B cell (primary cell): ENCODE measurements around the gene VPS51. TPM values are rescaled to one million over a fixed set of nuclear protein-coding genes. Genes with fewer than 3 reads are reported as not detected.

ENCODE experiments used
- ATAC-seq: fragments of 200-7000 bp; cut with Tn5 transposase; one replicate; pipeline ENCODE4 v1.10.0; 2021; ENCODE audit warnings: low read depth, mild to moderate bottlenecking, moderate number of reproducible peaks, moderate library complexity
- CTCF ChIA-PET: fragments of 350-600 bp; sonication (Branson Sonifier 250); formaldehyde crosslinking; loops from one replicate; lab custom pipeline; 2021; ENCODE audit warnings: antibody characterized with exemption, inconsistent platforms; lab: Charles Lee
- POLR2A ChIA-PET: fragments of 350-600 bp; sonication (Branson Sonifier 250); formaldehyde crosslinking; loops from one replicate; lab custom pipeline; 2021; ENCODE audit warnings: antibody characterized with exemption; lab: Charles Lee
- DNase-seq: peaks from one replicate; pipeline ENCODE4 v3.0.0; 2013
- H2AFZ ChIP-seq: 2 replicates; pipeline ENCODE4 v1.6.1; 2012; ENCODE audit warnings: mild to moderate bottlenecking, low read depth, low read length; ENCODE audit not compliant: insufficient read depth, poor library complexity, severe bottlenecking
- H3K27ac ChIP-seq, 2 donors: 1 replicate in 1 of 2; 2 replicates in 1 of 2; pipeline ENCODE4 v1.5.1; 2012 to 2013; ENCODE audit warnings: low read length in 2 of 2, mild to moderate bottlenecking in 2 of 2, moderate library complexity in 1 of 2
- H3K27me3 ChIP-seq, 4 experiments: fragments of 200-600 bp in 1 of 4; sonication (generic) in 1 of 4; replicated peaks in 1 of 4; 1 replicate in 2 of 4; 2 replicates in 2 of 4; pipeline versions ENCODE4 v1.6.1 to v1.7.0; 2013 to 2016; ENCODE audit warnings: low read length in 3 of 4, mild to moderate bottlenecking in 2 of 4, mixed read lengths in 1 of 4, moderate library complexity in 1 of 4; ENCODE audit not compliant: insufficient read depth in 4 of 4, control insufficient read depth in 3 of 4; ENCODE audit errors: control extremely low read depth in 1 of 4
- H3K36me3 ChIP-seq, 2 experiments: replicated peaks in 1 of 2; 1 replicate in 1 of 2; 2 replicates in 1 of 2; pipeline versions ENCODE4 v1.6.1 to v1.7.1; 2013; ENCODE audit warnings: low read length in 1 of 2; ENCODE audit not compliant: insufficient read depth in 2 of 2, control insufficient read depth in 1 of 2; ENCODE audit errors: control extremely low read depth in 1 of 2, extremely low read depth in 1 of 2
- H3K4me1 ChIP-seq, 2 donors: fragments of 200-600 bp in 1 of 2; sonication (generic) in 1 of 2; 1 replicate in 1 of 2; 2 replicates in 1 of 2; pipeline versions ENCODE4 v1.5.1 to v1.6.1; 2013 to 2017; ENCODE audit warnings: low read length in 2 of 2; ENCODE audit not compliant: control insufficient read depth in 2 of 2, insufficient read depth in 2 of 2
- H3K4me2 ChIP-seq: replicated peaks from 2 replicates; pipeline ENCODE3; 2012; ENCODE audit warnings: mild to moderate bottlenecking, low read depth, low read length; ENCODE audit not compliant: poor library complexity, severe bottlenecking
- H3K4me3 ChIP-seq, 5 experiments: fragments of 200-600 bp in 1 of 5; sonication (generic) in 1 of 5; 1 replicate in 3 of 5; 2 replicates in 2 of 5; pipeline versions ENCODE4 v1.5.1 to v1.7.0; 2011 to 2016; ENCODE audit warnings: low read length in 4 of 5, mild to moderate bottlenecking in 4 of 5, low read depth in 2 of 5, control low read depth in 1 of 5, moderate library complexity in 1 of 5; ENCODE audit not compliant: insufficient read depth in 1 of 5; ENCODE audit errors: control extremely low read depth in 1 of 5, extremely low read depth in 1 of 5
- H3K79me2 ChIP-seq: fragments of 200-600 bp; sonication (generic); one replicate; pipeline ENCODE4 v1.6.0; 2016; ENCODE audit warnings: low read length; ENCODE audit not compliant: control insufficient read depth, insufficient read depth
- H3K9ac ChIP-seq: fragments of 200-600 bp; sonication (generic); 2 replicates; pipeline ENCODE4 v1.6.1; 2017; ENCODE audit warnings: mild to moderate bottlenecking, low read length, moderate library complexity
- H3K9me3 ChIP-seq, 3 donors: one replicate each; pipeline versions ENCODE4 v1.6.1 to v1.7.1; 2013; ENCODE audit warnings: low read length in 2 of 3; ENCODE audit not compliant: control insufficient read depth in 2 of 3, insufficient read depth in 1 of 3; ENCODE audit errors: control extremely low read depth in 1 of 3
- H4K20me1 ChIP-seq: 2 replicates; pipeline ENCODE4 v1.6.0; 2012; ENCODE audit warnings: mild to moderate bottlenecking, low read length; ENCODE audit not compliant: insufficient read depth, control insufficient read depth, poor library complexity, severe bottlenecking
- H3K27ac Mint-ChIP-seq: one replicate; pipeline ENCODE4 v1.8.0; 2021; ENCODE audit warnings: mixed read lengths
- H3K27me3 Mint-ChIP-seq: one replicate; pipeline ENCODE4 v1.8.0; 2021; ENCODE audit warnings: mixed read lengths
- H3K4me1 Mint-ChIP-seq: one replicate; pipeline ENCODE4 v1.8.0; 2021; ENCODE audit warnings: mixed read lengths
- H3K4me3 Mint-ChIP-seq: one replicate; pipeline ENCODE4 v1.8.0; 2021; ENCODE audit warnings: mixed read lengths
- H3K9me3 Mint-ChIP-seq: one replicate; pipeline ENCODE4 v1.8.0; 2022; ENCODE audit warnings: mixed read lengths; ENCODE audit not compliant: insufficient read depth
- EZH2 ChIP-seq: IDR thresholded peaks from 2 replicates; pipeline ENCODE4 v1.6.1; 2012; ENCODE audit warnings: borderline replicate concordance, low read depth, mild to moderate bottlenecking, moderate library complexity, low read length; ENCODE audit not compliant: insufficient read depth, poor library complexity, severe bottlenecking
- WGBS: methylation state at CpG from one replicate; pipeline ENCODE4 v1.1.5; 2013; ENCODE audit warnings: missing lambda C conversion rate; ENCODE audit not compliant: insufficient coverage; 5-methylcytosine and 5-hydroxymethylcytosine counted together
- intact Hi-C: fragments of 100-400 bp; cut with micrococcal nuclease; formaldehyde crosslinking; loops from one replicate; pipeline ENCODE4 v1.10.0; 2022
- polyA plus RNA-seq: library from polyadenylated mRNA; depleted of rRNA; stranded (reverse); fragments of >200 nt; gene quantifications from 2 replicates; pipeline ENCODE4 v1.2.3, GENCODE V29; 2012
- total RNA-seq, 2 donors: library from RNA; stranded (reverse); fragments of 120-200 nt in 1 of 2; gene quantifications; 1 replicate in 1 of 2; 2 replicates in 1 of 2; pipeline versions ENCODE4 v1.2.3 to v1.2.4, GENCODE V29; 2013 to 2022
- TF ChIP-seq, protein P1 (sequence below): fragments of 200-600 bp; IDR thresholded peaks from one replicate; pipeline ENCODE4 v1.8.0; 2022; ENCODE audit warnings: antibody characterized with exemption, mild to moderate bottlenecking

VPS51 gene
- total and polyA plus RNA-seq, 2 donors (not counting 1 experiment from before 2014, with no cell fraction given), result 206 to 223 TPM

DNA sequence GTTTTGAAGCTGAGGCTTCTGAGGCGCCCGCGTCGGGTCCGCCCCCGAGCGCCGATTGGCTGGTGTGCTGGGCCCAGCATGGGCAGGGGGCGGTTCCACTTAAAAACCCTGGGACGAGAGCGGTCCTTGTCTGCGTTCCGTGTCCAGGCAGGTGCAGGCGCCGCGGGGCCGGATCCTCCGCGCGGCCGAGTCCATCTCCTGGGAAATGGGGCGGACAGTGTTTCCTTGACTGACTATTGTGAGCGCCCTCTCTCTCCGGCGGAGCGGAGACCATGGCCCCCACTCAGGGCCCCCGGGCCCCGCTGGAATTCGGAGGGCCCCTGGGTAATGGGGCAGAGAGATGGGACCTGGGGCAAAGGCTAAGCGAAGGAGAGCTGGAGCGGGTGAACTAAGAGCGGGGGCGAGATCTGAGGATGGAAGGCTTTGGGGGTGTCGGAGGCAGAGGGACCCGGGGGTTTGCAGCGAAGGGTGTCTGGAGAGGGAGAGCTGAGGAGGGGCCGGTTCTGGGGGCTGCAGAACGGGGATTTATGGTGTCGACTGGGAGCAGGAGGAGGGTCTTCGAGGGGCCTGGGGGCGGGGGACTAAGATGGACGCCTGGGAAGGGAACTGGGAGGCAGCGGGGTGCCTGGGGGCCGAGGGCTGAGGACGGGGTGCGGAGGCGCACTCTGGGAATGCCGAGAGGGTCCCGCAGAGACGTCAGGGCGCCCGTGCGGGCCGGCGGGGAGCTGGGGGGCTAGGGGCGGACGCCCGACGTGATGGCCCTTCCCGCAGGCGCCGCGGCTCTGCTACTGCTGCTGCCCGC is 15.9 kb downstream of the VPS51 start, which contains the start of gene TM7SF2:
Gene TM7SF2 (plus strand): TSS at position 129 of the 802 bp plus-strand sequence. CDS start 144 bp downstream, at position 273.
- POLR2A ChIA-PET, result interaction anchor here (0.6 to 3.6 kb wide), 12 partner anchors 10 to 396 kb away, joined by 3 to 27 read pairs (median 7); partner anchors contain the start of genes ARL2, CAPN1, DPF2 and FAU
- H3K27me3 Mint-ChIP-seq, result no peaks in the 10 kb centered on the region
- Histone ChIP-seq H3K9ac (peak within 1 kb of the TSS; percentile 80), H3K36me3 (peaks cover 0 to 35% of the 10 kb centered on the region in 2 experiments), H3K27me3 (no peaks in the 10 kb centered on the region), H4K20me1 (peaks cover 46% of the 10 kb centered on the region), H3K79me2 (peaks cover 50% of the 10 kb centered on the region), H3K4me2 (peak within 1 kb of the TSS; percentile 99), H3K9me3 (no peaks in the 10 kb centered on the region), H3K4me1 (peaks cover 29 to 52% of the 10 kb centered on the region in 2 donors), H2AFZ (peak within 1 kb of the TSS; percentile 64), H3K27ac (peak within 1 kb of the TSS; percentile 44 to 54), H3K4me3 (peak within 1 kb of the TSS; percentile 16 to 92 (median 68))
- H3K4me1 Mint-ChIP-seq, result peaks cover 52% of the 10 kb centered on the region
- no peaks in the 10 kb centered on the region for H3K9me3 Mint-ChIP-seq
- CTCF ChIA-PET, result interaction anchor here (0.5 to 7.7 kb wide), 27 partner anchors 8 to 340 kb away, joined by 3 to 118 read pairs (median 4); partner anchors contain the start of genes ARL2, CAPN1, CDCA5 and FAU
- peak within 1 kb of the TSS; percentile 89 for H3K4me3 Mint-ChIP-seq
- under 1% methylated on average over 62 of the region's 64 CpGs for WGBS
- intact Hi-C loops, result loop anchor here (1.0 to 10.0 kb wide), 8 partner anchors 16 to 503 kb away; partner anchors contain the start of genes ATG2A, CDC42BPG, CDC42EP2 and MAP3K11
- ATAC-seq, result peak; percentile 81
- peak; percentile 94 for DNase-seq
- peak within 1 kb of the TSS; percentile 84 for H3K27ac Mint-ChIP-seq
- TF ChIP-seq, protein P1, sequence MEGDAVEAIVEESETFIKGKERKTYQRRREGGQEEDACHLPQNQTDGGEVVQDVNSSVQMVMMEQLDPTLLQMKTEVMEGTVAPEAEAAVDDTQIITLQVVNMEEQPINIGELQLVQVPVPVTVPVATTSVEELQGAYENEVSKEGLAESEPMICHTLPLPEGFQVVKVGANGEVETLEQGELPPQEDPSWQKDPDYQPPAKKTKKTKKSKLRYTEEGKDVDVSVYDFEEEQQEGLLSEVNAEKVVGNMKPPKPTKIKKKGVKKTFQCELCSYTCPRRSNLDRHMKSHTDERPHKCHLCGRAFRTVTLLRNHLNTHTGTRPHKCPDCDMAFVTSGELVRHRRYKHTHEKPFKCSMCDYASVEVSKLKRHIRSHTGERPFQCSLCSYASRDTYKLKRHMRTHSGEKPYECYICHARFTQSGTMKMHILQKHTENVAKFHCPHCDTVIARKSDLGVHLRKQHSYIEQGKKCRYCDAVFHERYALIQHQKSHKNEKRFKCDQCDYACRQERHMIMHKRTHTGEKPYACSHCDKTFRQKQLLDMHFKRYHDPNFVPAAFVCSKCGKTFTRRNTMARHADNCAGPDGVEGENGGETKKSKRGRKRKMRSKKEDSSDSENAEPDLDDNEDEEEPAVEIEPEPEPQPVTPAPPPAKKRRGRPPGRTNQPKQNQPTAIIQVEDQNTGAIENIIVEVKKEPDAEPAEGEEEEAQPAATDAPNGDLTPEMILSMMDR, result no peak
- TF ChIP-seq EZH2, result no peak
